Fibroblast of lung (primary cell): ENCODE data around the gene CCNA2. TPM values are rescaled to one million over a fixed set of nuclear protein-coding genes. Genes with fewer than 3 reads are reported as not detected.

Experiments
- DNase-seq, 2 donors: peaks; one replicate each; pipeline versions ENCODE4 v3.0.0 to v3.0.0-alpha.2; 2010; ENCODE audit warnings: low read depth in 2 of 2
- H2AFZ ChIP-seq: 2 replicates; pipeline ENCODE4 v1.5.1; 2012; ENCODE audit warnings: low read length, control low read depth, inconsistent platforms
- H3K27ac ChIP-seq: 2 replicates; pipeline ENCODE4 v1.5.1; 2011; ENCODE audit warnings: low read length, control low read depth; ENCODE audit not compliant: insufficient read depth
- H3K27me3 ChIP-seq: 2 replicates; pipeline ENCODE4 v1.5.1; 2011; ENCODE audit warnings: mild to moderate bottlenecking, low read length; ENCODE audit not compliant: control insufficient read depth, insufficient read depth
- H3K36me3 ChIP-seq: 2 replicates; pipeline ENCODE4 v1.5.1; 2011; ENCODE audit warnings: low read length; ENCODE audit not compliant: control insufficient read depth, insufficient read depth
- H3K4me1 ChIP-seq: 2 replicates; pipeline ENCODE4 v1.5.1; 2011; ENCODE audit warnings: low read length; ENCODE audit not compliant: control insufficient read depth, insufficient read depth; ENCODE audit errors: extremely low read depth
- H3K4me2 ChIP-seq: 2 replicates; pipeline ENCODE4 v1.5.1; 2011; ENCODE audit warnings: low read length, control low read depth; ENCODE audit not compliant: insufficient read depth; ENCODE audit errors: extremely low read depth
- H3K4me3 ChIP-seq, 4 experiments: fragments of 200-600 bp in 1 of 4; sonication (generic) in 1 of 4; replicated peaks in 1 of 4; 2 replicates each; pipeline ENCODE4 v1.5.1; 2011 to 2016; ENCODE audit warnings: low read length in 4 of 4, low read depth in 3 of 4, mild to moderate bottlenecking in 3 of 4, control low read depth in 2 of 4, inconsistent platforms in 1 of 4, mixed read lengths in 1 of 4; ENCODE audit not compliant: insufficient read depth in 1 of 4; ENCODE audit errors: control extremely low read depth in 1 of 4
- H3K79me2 ChIP-seq: 2 replicates; pipeline ENCODE4 v1.5.1; 2012; ENCODE audit warnings: mild to moderate bottlenecking, low read length, inconsistent platforms; ENCODE audit not compliant: control insufficient read depth, insufficient read depth
- H3K9ac ChIP-seq: 2 replicates; pipeline ENCODE4 v1.5.1; 2011; ENCODE audit warnings: mild to moderate bottlenecking, low read length, control low read depth; ENCODE audit not compliant: insufficient read depth
- H3K9me3 ChIP-seq: 2 replicates; pipeline ENCODE4 v1.5.1; 2012; ENCODE audit warnings: low read depth, low read length; ENCODE audit not compliant: control insufficient read depth, insufficient read depth
- H4K20me1 ChIP-seq: 2 replicates; pipeline ENCODE4 v1.5.1; 2011; ENCODE audit warnings: low read length; ENCODE audit not compliant: control insufficient read depth, insufficient read depth; ENCODE audit errors: extremely low read depth
- CTCF ChIP-seq, 2 donors: IDR thresholded peaks in 1 of 2; conservative IDR thresholded peaks in 1 of 2; 1 replicate in 1 of 2; 2 replicates in 1 of 2; pipeline ENCODE4 v1.5.1; 2011 to 2012; ENCODE audit warnings: low read length in 2 of 2, control low read depth in 1 of 2, inconsistent platforms in 1 of 2, low read depth in 1 of 2, mild to moderate bottlenecking in 1 of 2
- EZH2 ChIP-seq: IDR thresholded peaks from 2 replicates; pipeline ENCODE4 v1.5.1; 2012; ENCODE audit warnings: low read length, control low read depth, mild to moderate bottlenecking; ENCODE audit errors: missing control alignments
- polyA plus RNA-seq, 2 donors: library from polyadenylated mRNA; depleted of rRNA in 1 of 2; stranded (reverse) in 1 of 2; unstranded in 1 of 2; fragments of >200 nt; gene quantifications; 2 replicates each; pipeline ENCODE4 v1.2.1, GENCODE V29; 2011 to 2012; ENCODE audit warnings: missing spikeins in 1 of 2
- total RNA-seq: library from RNA; depleted of rRNA; stranded (reverse); fragments of >200 nt; gene quantifications from 2 replicates; pipeline ENCODE4 v1.2.1, GENCODE V29; 2014

Gene CCNA2
- total and polyA plus RNA-seq, 2 donors (not counting 1 experiment from before 2014, with no cell fraction given) = 12.6 to 14.9 TPM

GRCh38 chr4:121829511-121829910 is 5.8 kb upstream of the CCNA2 start:
- Histone ChIP-seq H3K4me1 (no peaks in the 10 kb centered on the region), H3K4me3 (no peak overlapping the region), H4K20me1 (no peaks in the 10 kb centered on the region), H3K79me2 (no peaks in the 10 kb centered on the region), H3K4me2 (no peak overlapping the region), H3K9me3 (no peaks in the 10 kb centered on the region), H3K36me3 (no peaks in the 10 kb centered on the region), H3K9ac (no peak overlapping the region), H3K27me3 (no peaks in the 10 kb centered on the region), H2AFZ (no peak overlapping the region), H3K27ac (no peak overlapping the region)
- no peak for TF ChIP-seq CTCF (conservative IDR thresholded peaks at IDR 0.05 in 1 of 2, IDR thresholded peaks at IDR 0.05 in 1 of 2; ENCODE audit: low read depth in 1 of 2, low read length in 2 of 2)
- no peak for TF ChIP-seq EZH2
- no peak for DNase-seq

GRCh38 chr4:121827853-121828252 is 4.2 kb upstream of the CCNA2 start:
- Histone ChIP-seq H3K9me3 (no peaks in the 10 kb centered on the region), H3K9ac (no peak overlapping the region), H3K27me3 (no peaks in the 10 kb centered on the region), H2AFZ (no peak overlapping the region), H3K79me2 (peaks cover 8% of the 10 kb centered on the region), H3K36me3 (no peaks in the 10 kb centered on the region), H3K4me3 (no peak overlapping the region), H3K27ac (no peak overlapping the region), H4K20me1 (no peaks in the 10 kb centered on the region), H3K4me2 (no peak overlapping the region), H3K4me1 (no peaks in the 10 kb centered on the region)
- no peak for TF ChIP-seq CTCF (conservative IDR thresholded peaks at IDR 0.05 in 1 of 2, IDR thresholded peaks at IDR 0.05 in 1 of 2; ENCODE audit: low read depth in 1 of 2, low read length in 2 of 2)
- no peak for TF ChIP-seq EZH2
- DNase-seq = peak; percentile 39 to 58

- Histone ChIP-seq H2AFZ (no peak overlapping the region), H3K4me2 (no peak overlapping the region)
- TF ChIP-seq CTCF (conservative IDR thresholded peaks at IDR 0.05 in 1 of 2, IDR thresholded peaks at IDR 0.05 in 1 of 2; ENCODE audit: low read depth in 1 of 2, low read length in 2 of 2) = no peak
- no peak for TF ChIP-seq EZH2
Measured at GRCh38 chr4:121824950-121825349, 1.3 kb upstream of the CCNA2 start.

More at GRCh38 chr4:121824950-121825349, 1.3 kb upstream of the CCNA2 start:
- H3K9me3 ChIP-seq = no peaks in the 10 kb centered on the region
- H3K79me2 ChIP-seq = peaks cover 35% of the 10 kb centered on the region
- no peaks in the 10 kb centered on the region for H3K27me3 ChIP-seq
- no peaks in the 10 kb centered on the region for H4K20me1 ChIP-seq
- H3K9ac ChIP-seq = no peak overlapping the region
- no peak for DNase-seq
- no peaks in the 10 kb centered on the region for H3K4me1 ChIP-seq
- no peak overlapping the region for H3K27ac ChIP-seq
- no peak overlapping the region for H3K4me3 ChIP-seq
- no peaks in the 10 kb centered on the region for H3K36me3 ChIP-seq
